ENCODE data around the gene ISLR2. TPM values are rescaled to one million over a fixed set of nuclear protein-coding genes. Genes with fewer than 3 reads are reported as not detected.

ISLR2 gene
- total RNA-seq, 1 donor from 2014 or later, result 1.5 TPM

Other genes starting within 250 kb of the ISLR2 start
- gene LOXL1, start 204.1 kb upstream of the ISLR2 start, total RNA-seq, result 16.6 TPM
- 15.2 TPM for gene STOML1, start 138.3 kb upstream of the ISLR2 start, total RNA-seq
- 86.6 TPM for gene PML, start 135.9 kb upstream of the ISLR2 start, total RNA-seq
- gene GOLGA6A, start 48.0 kb upstream of the ISLR2 start, total RNA-seq, result 0.98 TPM
- gene ISLR, start 43.1 kb downstream of the ISLR2 start, total RNA-seq, result 120 TPM
- gene STRA6, start 72.2 kb downstream of the ISLR2 start, total RNA-seq, result 0.76 TPM
- gene CCDC33, start 105.7 kb downstream of the ISLR2 start, total RNA-seq, result not detected
- 4.3 TPM for gene CYP11A1, start 237.1 kb downstream of the ISLR2 start, total RNA-seq